GM13977 (cell line): ENCODE measurements around the gene C10orf90.

Experiments used
- DNase-seq: peaks from one replicate; pipeline ENCODE4 v3.0.0; 2012; ENCODE audit warnings: low spot score
- CTCF ChIP-seq: IDR thresholded peaks from 2 replicates; pipeline ENCODE4 v1.5.1; 2012; ENCODE audit warnings: mild to moderate bottlenecking, control low read depth; ENCODE audit not compliant: insufficient read depth; ENCODE audit errors: extremely low read depth, missing control alignments
- in situ Hi-C: fragments of 300-500 bp; cut with MboI; formaldehyde crosslinking; loops from one replicate; pipeline ENCODE4 v1.12.0; 2022; ENCODE audit warnings: low sequenced_read_pairs, low pct_unique_long_range_greater_than_20kb, mixed read lengths, inconsistent platforms; ENCODE audit not compliant: unreplicated experiment

The C10orf90 gene

GRCh38 chr10:126586128-126586527 lies 84.4 kb downstream of the C10orf90 start:
- no peak for DNase-seq
- no peak for TF ChIP-seq CTCF
- in situ Hi-C loops: no loop called here

DNA sequence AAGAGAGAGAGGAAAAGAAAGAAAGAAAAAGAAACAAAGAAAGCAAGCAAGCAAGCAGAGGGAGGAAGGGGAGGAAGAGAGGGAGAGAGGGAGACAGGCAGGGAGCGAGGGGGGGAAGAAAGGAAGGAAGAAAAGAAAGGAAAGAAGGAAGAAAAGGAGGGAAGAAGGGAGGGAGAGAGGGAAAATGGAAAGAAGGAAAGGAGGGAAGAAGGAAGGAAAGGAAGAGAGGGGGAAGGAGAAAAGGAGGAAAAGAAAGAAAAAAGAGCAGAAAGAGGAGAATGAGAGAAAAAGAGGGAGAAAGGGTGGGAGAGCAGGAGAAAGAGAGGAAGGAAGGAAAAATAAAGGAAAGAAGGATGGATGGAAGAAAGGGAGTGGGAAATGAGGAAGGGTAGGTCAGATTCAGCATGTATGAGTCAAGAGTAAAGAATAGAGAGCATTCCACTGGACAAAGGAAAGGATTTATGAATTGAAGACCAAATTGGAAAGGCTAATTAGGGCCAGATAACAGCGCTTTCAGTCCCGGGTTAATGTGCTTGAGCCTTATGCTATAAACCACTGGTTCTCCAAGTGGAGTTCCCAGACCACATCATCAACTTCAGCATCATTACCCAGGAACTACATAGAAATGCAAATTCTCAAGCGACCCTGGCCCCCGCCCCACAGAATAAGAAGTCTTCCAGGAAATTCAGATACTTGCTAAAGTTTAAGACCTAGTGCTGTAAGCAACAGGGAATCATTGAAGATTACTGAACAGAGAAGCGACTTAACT lies 85.1 kb downstream of the C10orf90 start:
- in situ Hi-C loops: no loop called here
- no peak for DNase-seq
- TF ChIP-seq CTCF: no peak

DNA sequence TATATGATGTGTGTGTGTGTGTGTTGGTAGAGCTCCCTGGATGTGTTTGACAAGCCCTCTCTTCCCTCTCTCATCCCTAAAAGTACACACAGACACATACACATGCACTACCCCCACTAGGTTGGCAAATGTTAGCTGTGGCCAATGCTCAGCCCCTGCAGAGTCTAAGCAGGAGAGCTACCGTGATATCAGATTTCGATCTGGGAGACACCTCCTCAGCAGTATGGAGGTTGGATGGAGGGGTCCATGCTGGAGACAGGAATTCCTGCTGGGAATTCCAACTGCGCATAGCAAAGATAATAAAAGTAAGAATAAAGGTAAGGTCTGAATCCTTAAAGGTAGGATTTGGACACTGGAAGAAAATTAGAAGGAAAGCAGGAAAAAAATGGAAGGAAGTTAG lies 85.7 kb downstream of the C10orf90 start:
- in situ Hi-C loops: no loop called here
- no peak for DNase-seq
- no peak for TF ChIP-seq CTCF

DNA sequence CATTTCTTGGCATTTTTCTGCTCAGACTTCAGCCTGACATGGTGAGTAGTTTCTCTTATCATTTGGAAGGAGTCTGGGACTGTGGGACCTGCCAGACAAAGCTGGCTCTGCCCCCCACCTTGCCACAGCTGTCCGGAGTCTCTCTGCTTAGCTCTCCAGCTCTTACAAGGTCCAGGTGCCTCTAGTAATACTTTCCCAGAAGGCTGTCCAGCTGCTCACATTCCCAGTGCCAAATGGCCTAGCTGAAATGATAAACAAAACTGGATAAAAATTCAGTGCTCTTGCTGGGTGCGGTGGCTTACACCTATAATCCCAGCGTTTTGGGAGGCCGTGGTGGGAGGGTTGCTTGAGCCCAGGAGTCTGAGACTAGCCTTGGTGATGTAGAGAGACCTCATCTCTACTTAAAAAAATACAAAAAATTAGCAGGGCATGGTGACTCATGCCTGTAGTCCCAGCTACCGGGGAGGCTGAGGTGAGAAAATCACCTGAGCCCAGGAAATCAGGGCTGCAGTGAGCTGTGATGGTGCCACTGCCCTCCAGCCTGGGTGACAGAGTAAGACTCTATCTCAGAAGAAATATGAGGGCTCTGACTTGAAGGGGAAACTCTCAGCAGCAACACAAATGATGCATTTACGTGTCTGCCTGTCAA lies 86.8 kb downstream of the C10orf90 start:
- in situ Hi-C loops: no loop called here
- TF ChIP-seq CTCF: no peak
- DNase-seq: no peak

- TF ChIP-seq CTCF: no peak
- in situ Hi-C loops: no loop called here
- DNase-seq: no peak
Measured at GRCh38 chr10:126581648-126582046, 88.8 kb downstream of the C10orf90 start.

GRCh38 chr10:126580873-126581647 lies 89.4 kb downstream of the C10orf90 start:
- no peak for DNase-seq
- TF ChIP-seq CTCF: no peak
- in situ Hi-C loops: no loop called here
